Activated CD4-positive, alpha-beta T cell treated with anti-CD3 and anti-CD28 coated beads, Interleukin-2, Interleukin-4, amounts not matched to agents 100 ng/mL and 50 ng/mL, durations not matched to agents 16 hours and 8 hours (primary cell): ENCODE results near the gene ZNF165.
A peak's percentile ranks its signal among the peaks of the same experiment; 100 is the strongest.
"Not testable (repeated sequence)": the region's sequence is repeated elsewhere in the genome, so short reads cannot be mapped to it uniquely, and the experiment has no call there.

ENCODE experiments used
- DNase-seq: peaks from one replicate; pipeline ENCODE4 v3.0.0-alpha.2; 2020; ENCODE audit warnings: low spot score

The ZNF165 gene

DNA sequence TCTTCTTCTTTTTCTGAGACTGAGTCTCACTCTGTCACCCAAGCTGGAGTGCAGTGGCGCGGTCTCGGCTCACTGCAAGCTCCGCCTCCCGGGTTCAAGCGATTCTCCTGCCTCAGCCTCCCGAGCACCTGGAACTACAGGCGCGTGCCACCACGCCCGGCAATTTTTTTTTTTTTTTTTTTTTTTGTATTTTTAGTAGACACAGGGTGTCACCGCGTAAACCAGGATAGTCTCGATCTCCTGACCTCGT lies at the start of gene ZNF165:
Gene ZNF165 (plus strand): TSS at position 188 of the 250 bp plus-strand sequence. CDS start 4,913 bp downstream, outside the sequence.
- not testable (repeated sequence) for DNase-seq

DNA sequence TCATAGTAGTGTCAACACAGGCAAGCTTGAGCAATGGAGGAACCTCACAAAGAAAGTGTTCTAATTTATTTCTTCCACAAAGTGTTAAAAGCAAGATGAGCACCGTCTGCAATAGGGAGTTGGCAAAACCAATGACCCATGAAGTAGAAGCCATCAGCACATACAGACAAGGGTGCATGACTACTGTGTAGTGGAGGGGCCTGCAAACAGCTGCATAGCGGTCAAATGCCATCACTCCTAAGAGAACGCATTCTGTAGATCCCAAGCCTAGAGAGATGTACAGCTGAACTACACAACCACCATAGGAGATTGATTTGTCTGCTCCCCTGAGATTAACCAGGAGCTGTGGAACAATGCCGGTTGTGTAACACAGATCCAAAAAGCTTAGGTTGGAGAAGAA lies 26.8 kb upstream of the ZNF165 start:
- no peak for DNase-seq

DNA sequence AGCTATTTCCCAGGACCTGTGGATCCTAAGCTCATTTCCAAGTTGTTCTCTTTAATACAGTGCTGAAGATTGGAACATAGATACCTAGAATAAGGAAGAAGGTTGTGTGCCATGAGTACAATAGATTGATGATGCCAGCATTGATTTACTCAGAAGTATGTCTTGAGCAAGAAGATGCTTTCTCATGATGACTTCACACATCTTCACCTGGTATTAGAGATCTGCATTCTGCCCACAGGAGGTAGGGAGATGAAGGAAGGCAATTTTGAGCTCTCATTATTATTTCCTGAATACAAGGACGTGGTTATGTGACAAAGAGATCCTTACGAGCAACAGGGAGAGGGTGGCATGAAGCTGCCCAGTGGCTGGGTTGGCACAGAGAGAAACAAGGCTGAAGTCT lies 20.0 kb upstream of the ZNF165 start:
- no peak for DNase-seq

DNA sequence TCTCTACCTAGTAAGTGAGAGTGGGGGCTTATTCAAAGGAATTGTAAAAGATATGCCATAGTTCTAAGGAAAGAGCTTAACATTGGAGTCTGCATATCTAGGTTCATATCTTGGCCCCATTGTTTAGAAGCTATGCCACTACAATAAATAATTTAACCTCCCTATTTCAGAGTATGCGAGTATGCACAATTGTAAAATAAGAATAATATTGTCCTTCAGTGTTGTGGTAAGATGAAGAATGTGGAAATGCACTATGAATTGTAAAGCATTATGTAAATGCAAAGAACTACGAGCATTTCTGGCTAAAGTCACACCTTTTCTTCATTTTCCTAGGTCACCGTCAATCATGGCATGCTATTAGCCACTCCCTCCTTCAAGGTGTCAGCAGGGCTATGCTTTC lies 16.1 kb upstream of the ZNF165 start:
- no peak for DNase-seq

DNA sequence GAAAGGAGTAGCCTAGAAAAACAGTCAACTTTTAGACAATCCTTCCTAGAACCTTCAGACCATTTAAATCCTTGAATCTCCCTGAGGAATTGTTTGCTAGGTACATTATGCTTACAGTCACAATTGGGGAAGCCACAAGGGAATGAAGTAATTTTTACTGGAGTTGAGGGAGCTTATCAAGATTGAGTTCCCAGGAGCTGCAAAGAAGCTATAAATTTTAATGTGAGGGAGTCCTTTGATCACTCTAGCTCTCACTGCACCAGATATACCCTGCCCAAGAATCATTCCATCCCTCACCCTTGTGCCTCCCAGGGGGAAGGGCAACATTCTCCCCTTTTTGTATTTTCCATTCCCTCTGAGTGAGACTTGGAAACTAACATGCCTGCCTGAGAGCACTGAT lies 12.3 kb upstream of the ZNF165 start:
- no peak for DNase-seq

DNA sequence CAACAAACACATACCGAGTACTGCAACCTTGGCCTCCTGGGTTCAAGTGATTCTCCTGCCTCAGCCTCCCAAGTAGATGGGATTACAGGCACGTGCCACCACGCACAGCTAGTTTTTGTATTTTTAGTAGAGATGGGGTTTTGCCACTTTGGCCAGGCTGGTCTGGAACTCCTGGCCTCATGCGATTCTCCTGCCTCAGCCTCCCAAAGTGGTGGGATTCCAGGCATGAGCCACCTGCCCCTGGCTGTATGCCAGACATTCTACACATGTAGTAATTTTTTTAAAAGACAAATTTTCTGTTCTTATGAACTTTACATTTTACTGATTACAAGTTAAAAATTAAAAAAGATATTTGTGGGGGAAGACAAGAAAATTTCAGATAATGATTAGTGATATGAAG lies 9.4 kb upstream of the ZNF165 start:
- DNase-seq: not testable (repeated sequence)

DNA sequence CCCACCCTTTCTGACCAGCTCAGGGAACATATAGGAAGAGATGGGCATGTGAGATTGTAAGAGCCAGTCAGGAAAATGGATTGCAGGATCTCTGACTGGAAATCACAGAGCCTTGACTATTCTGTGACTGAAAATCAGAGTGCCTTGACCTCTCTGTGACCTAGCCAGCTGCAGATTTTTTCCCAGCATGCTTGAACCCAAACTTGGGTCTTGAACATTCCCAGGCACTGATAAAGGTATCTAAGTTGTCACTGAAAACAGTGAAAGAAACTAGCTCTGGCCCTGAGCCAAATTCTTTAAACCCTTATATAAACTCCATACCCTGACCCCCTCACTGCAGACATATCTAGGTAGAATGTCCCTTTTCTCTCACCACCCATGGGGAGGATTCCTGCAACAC lies 2.3 kb upstream of the ZNF165 start:
- DNase-seq: no peak

DNA sequence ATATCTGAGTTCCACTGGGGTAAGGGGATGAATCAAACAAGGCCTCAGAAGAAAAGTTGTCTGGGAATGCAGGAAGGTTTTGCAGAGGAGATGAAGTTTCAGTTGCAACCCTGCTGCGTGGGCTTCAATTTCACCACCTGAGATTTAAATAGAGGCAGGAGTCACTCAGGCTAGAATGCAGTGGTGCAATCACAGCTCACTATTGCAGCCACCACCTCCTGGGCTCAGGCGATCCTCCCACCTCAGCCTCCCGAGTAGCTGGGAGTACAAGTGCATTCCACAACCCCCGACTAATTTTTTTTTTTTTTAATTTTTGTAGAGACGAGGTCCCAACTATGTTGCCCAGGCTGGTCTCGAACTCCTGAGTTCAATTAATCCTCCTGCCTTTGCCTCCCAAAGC lies 1.5 kb upstream of the ZNF165 start:
- DNase-seq: no peak

DNA sequence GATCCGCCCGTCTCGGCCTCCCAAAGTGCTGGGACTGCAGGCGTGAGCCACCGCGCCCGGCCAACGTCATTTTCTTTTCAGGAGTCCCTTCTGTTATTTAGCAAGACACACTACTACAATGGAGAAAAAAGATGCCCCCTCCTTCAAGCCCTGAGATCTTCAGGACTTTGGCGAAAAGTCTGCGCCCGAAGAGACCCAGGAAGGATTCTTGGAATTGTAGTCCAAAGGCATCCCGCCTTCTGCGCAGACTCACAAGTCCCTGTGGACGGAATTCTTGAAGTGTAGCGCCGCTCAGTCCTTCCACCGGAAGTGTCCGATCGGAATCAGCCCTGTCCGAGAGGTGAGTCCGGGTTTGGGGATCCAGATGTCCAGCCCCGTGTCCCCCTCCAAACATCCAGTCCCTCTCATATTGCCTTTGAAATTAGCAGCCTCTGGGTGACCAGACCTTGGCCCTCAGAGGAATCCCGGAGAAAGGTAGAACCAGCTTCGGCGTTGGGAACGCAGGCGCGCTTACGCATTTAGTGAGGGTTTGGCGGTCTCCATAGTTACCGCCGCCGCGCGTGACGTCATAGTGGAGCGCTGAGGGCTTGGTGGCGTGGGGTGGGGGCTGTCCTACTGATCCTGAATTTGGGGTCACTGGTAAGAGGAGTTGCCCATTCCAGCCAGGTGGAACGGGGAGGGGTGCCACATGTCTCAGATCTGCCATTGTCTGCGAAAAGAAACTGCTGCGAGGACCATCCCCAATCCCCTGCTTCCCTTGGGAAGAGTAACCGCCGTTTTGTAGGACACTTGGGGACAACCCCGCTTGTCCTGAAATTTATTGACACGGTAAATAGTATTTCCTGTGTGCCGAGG lies 490 bp downstream of the ZNF165 start:
- peak; percentile 90 for DNase-seq

DNA sequence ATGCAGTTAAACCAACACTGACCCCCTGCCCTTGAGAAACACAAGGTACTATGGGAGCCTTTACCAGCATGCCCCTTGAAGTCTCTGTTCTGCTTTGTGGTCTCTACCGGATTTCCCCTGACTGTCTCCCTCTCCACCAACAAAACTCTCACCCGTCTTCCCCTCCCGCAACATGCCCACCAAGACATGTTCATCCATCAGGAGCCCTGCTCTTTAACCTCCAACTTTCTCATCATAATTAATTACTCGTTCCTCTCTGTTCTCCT lies 1.1 kb downstream of the ZNF165 start:
- no peak for DNase-seq

DNA sequence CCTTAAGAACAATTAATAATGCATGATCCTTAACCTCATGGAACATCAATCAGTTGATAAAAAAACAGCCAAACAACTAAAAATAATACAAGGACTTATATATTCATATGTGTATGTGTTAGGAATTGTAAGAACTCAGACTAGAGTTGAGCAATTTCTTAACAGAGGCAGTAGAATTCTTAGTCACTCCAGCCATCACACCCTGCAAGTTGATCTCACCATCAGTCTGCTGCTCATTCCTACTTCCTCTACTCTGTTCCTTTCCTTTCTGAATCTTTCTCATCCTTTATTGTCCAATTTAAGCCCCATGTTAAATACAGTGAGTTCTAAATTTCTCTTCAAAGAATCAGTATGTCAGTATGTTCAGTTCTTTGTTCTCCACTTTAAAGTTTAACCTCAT lies 2.6 kb downstream of the ZNF165 start:
- no peak for DNase-seq

DNA sequence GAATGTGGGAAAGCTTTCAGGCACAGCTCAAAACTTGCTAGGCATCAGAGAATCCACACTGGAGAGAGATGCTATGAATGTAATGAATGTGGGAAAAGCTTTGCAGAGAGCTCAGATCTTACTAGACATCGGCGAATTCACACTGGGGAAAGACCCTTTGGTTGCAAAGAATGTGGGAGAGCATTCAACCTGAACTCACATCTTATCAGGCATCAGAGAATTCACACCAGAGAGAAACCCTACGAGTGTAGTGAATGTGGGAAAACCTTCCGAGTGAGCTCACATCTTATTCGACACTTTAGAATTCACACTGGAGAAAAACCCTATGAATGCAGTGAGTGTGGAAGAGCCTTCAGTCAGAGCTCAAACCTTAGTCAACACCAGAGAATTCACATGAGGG lies 8.7 kb downstream of the ZNF165 start:
- no peak for DNase-seq

DNA sequence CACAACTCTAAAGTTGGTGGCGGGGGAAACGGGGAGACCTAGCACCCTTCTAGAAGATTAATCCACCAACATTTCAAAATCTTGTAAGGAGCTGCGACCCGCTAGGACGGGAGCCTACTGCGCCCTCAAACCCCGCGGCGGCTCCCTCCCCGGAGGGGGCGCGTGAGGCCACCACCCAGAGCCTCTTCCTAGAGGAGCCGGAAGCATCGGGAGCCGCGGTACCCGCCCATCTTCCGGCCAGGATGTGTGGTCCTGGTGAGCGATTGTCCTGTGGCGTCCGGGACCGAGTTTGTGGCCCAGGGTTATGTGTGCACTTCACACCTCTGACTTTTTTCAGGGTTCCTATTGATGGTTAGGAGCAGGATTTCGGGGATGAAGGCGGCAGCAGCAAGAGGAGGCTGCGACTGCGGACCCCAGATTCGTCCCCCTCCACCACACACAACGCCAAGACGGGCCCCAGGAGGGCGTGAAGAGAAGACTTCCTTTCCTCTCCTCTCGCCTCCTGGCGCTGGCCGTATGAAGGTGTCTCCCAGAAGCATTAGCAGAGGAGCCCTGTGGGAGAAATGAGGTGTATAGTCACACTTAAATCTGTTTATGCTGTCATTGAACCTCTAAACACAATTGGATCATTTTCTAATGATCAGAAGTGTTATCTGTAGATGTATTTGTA lies 10.7 kb downstream of the ZNF165 start:
- DNase-seq: no peak

DNA sequence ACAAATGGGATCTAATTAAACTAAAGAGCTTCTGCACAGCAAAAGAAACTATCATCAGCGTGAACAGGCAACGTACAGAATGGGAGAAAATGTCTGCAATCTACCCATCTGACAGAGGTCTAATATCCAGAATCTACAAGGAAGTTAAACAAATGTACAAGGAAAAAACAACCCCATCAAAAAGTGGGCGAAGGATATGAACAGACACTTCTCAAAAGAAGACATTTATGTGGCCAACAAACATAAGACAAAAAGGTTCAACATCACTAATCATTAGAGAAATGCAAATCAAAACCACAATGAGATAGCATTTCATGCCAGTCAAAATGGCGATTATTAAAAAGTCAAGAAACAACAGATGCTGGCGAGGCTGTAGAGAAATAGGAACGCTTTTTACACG lies 21.9 kb downstream of the ZNF165 start:
- not testable (repeated sequence) for DNase-seq

DNA sequence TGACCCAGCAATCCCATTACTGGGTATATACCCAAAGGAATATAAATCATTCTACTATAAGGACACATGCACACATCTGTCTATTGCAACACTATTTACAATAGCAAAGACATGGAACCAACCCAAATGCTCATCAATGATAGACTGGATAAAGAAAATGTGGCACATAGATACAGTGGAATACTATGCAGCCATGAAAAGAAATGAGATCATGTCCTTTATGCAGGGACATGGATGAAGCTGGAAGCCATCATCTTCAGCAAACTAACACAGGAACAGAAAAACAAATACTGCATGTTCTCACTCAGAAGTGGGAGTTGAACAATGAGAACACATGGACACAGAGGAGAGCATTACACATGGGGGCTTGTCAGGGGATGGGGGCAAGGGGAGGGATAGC lies 22.3 kb downstream of the ZNF165 start:
- not testable (repeated sequence) for DNase-seq

DNA sequence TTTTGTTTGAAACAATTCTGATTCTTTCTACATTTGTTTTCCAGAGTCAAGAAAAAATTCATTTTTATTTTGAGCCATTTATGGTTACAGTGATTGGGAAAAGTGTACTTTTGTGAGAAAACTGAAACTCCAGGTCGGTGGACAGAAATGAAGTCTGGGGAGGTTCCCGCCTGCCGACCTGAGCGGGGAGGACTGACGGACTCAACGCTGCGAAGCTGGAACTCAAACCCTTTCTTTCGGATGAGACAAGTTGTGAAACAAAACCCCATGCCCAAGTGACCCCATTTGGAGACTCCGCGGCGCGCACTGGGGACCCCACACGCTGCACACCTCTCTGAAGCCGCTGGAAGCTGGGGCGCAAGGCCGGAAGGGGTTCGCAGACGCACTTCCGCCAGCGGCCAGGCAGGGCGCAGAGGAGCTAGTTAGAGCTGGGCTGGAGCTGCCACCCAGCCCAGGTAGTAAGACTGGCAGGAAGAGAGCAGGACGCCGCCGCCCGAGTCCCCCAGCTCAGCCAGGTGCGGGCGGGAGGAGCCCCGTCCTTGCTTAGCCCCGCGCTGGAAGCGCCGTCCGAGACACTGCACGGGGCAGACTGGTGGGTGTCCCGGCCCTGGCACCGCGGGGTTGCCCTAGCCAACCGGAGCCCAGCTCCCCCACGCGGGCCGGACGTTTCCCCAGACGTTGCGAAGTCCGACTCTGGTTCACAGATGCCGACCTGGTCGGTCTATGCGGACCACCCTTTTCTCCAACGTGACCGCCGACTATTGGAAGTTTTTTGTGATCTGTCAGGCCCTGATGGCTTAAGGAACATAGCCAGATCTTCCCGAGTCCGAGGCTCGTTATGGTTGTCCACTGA lies 24.2 kb downstream of the ZNF165 start:
- peak; percentile 86 for DNase-seq

DNA sequence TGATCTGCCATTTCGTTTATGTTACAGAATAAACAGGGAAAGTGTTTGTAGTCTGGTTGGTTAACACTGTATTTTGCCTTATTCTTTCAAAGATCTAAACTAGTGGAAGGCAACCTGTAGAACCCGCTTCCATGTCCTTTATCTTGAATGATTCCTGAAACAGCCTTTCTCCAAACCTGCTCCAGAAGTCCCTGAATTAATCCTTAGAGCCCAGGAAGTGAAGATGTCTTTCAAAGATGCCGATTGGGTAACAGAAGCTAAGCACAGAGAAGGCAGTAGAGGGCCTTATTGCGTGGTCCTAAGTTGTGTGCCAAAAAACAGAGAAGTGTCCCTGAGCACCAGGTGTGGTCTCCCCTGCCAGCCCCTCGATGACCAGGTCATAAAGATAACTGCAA lies 24.9 kb downstream of the ZNF165 start:
- DNase-seq: no peak

DNA sequence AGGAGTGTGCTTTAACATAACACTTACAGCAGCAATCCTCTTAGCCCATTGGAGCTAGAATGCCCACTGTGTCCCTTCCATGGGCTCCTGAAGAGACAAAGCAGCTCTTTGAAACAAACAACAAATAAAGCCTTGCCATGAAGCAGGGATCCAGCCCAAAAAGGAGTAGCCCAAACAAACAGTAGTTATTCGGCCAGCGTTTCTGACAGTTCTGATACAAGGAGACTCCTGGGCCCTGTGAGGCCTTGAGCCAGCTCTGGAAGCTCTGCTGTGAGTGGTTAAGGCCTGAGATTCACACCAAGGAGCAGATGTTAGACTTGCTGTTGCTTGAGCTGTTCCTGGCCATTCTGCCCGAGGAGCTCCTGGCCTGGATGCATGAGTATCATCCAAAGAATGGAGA lies 27.1 kb downstream of the ZNF165 start:
- no peak for DNase-seq

DNA sequence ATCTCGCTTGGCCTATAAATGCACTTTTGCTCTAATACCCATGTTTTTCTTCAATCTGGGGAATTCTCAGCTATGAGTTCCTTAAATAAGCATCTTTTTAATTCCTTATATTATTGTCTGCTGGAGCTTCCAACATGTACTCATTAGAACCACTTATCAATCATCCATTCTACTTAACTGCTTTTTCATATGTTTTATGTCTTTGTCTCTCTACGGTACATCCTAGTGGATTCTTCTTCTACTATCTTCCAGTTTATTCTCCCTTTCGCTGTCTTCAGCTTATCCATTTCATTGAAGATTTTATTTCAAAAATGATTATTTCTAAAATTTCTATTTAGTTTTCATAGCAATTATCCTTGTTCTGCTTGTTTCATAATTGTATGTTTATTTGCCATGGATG lies 31.6 kb downstream of the ZNF165 start:
- no peak for DNase-seq

DNA sequence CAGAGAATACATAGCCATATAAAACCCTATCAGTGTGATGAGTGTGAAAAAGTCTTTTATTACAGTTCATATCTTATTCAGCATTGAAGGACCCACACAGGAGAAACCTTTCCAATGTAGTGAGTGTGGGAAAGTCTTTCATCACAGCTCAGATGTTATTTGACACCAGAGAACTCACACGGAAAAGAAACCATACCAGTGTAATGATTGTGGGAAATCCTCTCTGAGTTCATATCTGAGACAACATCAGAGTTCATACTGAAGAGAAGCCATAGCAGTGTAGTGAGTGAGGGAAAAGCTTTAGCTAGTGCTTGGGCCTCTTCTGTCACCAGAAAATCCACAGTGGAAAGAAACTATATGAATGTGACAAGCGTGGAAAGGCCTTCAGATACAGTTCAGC lies 35.4 kb downstream of the ZNF165 start:
- no peak for DNase-seq

DNA sequence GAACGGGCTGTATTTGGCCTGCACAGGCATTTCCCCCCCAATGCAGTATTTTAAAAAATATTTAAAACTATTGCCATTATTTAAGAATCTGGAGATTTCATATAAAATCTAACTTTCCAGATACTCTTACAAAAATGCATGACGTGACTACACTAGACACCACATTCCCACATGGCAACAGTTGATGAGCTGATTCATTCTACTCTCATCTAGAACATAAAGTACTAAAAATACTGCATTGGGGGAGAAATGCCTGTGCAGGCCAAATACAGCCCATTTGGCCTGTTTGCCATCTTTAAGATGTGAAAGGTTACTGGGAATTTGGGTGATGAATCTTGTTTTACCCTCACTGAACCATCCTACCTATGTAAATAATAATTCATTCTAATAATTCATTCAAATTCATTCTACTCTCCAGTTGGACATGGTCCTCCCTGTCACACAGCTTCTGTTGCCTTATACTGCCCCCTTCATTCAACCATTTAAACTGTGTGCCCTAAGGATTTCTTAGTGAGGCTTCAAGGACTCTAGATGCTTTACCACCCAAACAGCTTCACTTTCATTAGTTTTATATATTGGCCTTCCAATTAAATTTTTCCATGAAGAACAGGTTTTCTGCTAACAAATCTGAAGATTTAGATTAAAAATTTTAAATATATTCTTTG lies 37.1 kb downstream of the ZNF165 start:
- no peak for DNase-seq

DNA sequence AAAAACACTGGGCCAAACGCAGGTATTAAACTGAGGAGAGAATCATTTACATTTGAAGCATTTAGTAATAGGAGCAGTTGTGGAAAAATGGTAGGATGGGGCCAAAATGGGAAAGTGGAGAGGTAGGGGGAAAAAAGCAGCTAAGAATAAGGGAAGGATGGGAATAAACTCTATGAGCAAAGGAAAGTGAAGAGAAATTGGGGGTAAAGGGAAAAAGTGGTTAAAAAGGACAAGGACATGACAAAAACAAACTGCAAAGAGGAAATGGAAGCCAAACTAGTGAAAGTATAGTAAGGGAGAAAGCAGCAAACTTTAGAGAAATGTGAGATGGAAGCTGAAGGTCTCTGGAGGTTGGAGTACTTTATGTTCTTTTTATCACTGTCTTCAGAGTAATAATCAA lies 37.8 kb downstream of the ZNF165 start:
- DNase-seq: no peak

DNA sequence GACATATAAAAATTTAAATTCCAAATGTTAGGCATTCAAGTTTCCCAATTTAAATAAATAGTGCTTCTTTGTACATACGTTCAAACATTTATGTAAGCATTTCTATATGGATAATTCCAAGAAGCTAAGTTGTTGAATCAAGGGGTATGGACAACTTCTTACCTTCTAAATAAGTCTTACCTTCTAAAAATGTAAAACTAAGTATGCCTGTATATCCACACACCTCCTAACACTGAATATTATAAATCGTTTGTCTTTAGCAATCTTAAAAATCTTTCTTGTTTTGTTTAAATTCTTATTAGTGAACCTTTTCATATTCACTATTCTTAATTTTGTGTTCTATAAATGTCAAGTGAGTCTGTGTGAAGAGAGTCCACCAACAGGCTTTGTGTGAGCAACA lies 41.5 kb downstream of the ZNF165 start:
- DNase-seq: no peak
